ENCODE data around the gene RHOC.

RHOC gene

DNA sequence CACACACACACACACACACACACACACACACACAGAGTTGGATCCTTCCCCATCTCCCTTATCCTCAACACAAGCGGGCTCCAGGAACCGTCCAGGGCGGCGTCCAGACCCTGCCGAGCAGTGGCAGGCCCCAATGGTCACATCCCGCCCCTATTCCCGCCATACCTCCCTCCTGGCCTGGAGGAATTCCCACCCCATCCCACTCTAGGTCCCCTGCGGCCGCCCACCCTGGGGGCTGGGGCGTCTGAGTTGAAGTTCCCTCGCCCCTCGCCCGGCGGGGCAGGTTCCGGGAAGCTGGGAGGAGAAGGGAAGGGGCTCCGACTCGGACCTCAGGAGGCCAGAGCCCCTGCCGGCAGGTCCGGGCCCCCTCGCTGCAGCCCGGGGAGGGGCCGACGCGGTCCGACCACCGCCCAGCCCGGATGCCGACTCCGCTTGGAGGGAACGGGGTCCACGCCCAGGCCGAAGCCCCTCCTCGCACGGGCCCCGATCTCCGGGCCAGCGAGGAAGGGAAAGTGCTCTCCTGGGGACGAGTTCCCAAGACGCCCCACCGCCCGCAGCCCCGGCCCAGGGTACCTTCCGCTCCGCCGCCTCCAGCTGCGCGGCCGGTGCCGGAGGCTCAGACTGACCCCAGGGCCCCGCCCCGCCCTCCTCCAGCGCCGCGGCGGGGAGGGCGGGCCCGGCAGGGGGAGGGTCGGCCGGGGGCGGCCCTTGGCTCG is at the start of gene RHOC:
Gene RHOC (minus strand): TSS at position 623 of the 716 bp plus-strand sequence. CDS start 3,328 bp downstream, outside the sequence.
- H3K36me3 ChIP-seq (ENCODE audit: control insufficient read depth in 2 of 2, insufficient read depth in 1 of 2, low read length in 2 of 2) = peaks cover 0 to 31% of the 10 kb centered on the region in 2 experiments; a peak in 1 of 3 replicates
- no peaks in the 10 kb centered on the region for H3K9me3 ChIP-seq (ENCODE audit: control insufficient read depth, insufficient read depth, low read depth, low read length)
- peaks cover 5% of the 10 kb centered on the region for H3K4me1 ChIP-seq (ENCODE audit: control insufficient read depth, insufficient read depth, low read length)
- CTCF ChIA-PET = interaction anchor here (1.9 to 2.1 kb wide), 2 partner anchors 311 to 348 kb away, joined by 9 read pairs; partner anchors contain the start of gene CTTNBP2NL
- H3K4me3 ChIP-seq (ENCODE audit: low read depth, low read length) = peak within 1 kb of the TSS; percentile 80
- peak within 1 kb of the TSS; percentile 79 for H3K27ac ChIP-seq (ENCODE audit: extremely low read depth, low read depth, low read length)
- POLR2A ChIA-PET = interaction anchor here (1.0 to 2.1 kb wide), 3 partner anchors 32 to 315 kb away, joined by 3 to 8 read pairs (median 7); partner anchors contain the start of genes CAPZA1, MOV10 and ST7L
- TF ChIP-seq HOXA7 (CRISPR knock-in tag; IDR thresholded peaks at IDR 0.05; ENCODE audit: borderline replicate concordance) (no peak), ZNF416 (tag by site-specific recombination; IDR thresholded peaks at IDR 0.05) (no peak), ZNF76 (tag by site-specific recombination; IDR thresholded peaks at IDR 0.05; ENCODE audit: borderline replicate concordance, low read depth) (peak; percentile 67; the same call in 1 of the 2 replicates), MZF1 (tag by site-specific recombination; IDR thresholded peaks at IDR 0.05; ENCODE audit: borderline replicate concordance) (no peak), SP2 (tag by site-specific recombination; IDR thresholded peaks at IDR 0.05) (peak; percentile 84), ZNF121 (tag by site-specific recombination; IDR thresholded peaks at IDR 0.05) (peak; percentile 9; the same call in 1 of the 2 replicates), ZNF521 (tag by site-specific recombination; IDR thresholded peaks at IDR 0.05) (no peak), ZNF707 (tag by site-specific recombination; IDR thresholded peaks at IDR 0.05) (no peak), ZFP41 (tag by site-specific recombination; IDR thresholded peaks at IDR 0.05; ENCODE audit: borderline replicate concordance) (no peak), ZNF473 (tag by site-specific recombination; IDR thresholded peaks at IDR 0.05) (0 out of 2 replicates have a peak, but pooled peaks have one; percentile 74), ZNF202 (tag by site-specific recombination; IDR thresholded peaks at IDR 0.05; ENCODE audit: borderline replicate concordance) (no peak), ZNF658 (tag by site-specific recombination; IDR thresholded peaks at IDR 0.05) (no peak), ZNF561 (tag by site-specific recombination; IDR thresholded peaks at IDR 0.05; ENCODE audit: borderline replicate concordance) (no peak), KLF1 (tag by site-specific recombination; IDR thresholded peaks at IDR 0.05) (peak; percentile 52; the same call in 1 of the 2 replicates), ZFHX2 (tag by site-specific recombination; conservative IDR thresholded peaks at IDR 0.05) (peak; percentile 56), BCL11B (tag by site-specific recombination; IDR thresholded peaks at IDR 0.05; ENCODE audit: low read depth) (peak; percentile 4; the same call in 1 of the 2 replicates), ZNF223 (tag by site-specific recombination; IDR thresholded peaks at IDR 0.05) (no peak), ZNF266 (tag by site-specific recombination; IDR thresholded peaks at IDR 0.05; ENCODE audit: low read depth) (no peak), ZNF423 (tag by site-specific recombination; IDR thresholded peaks at IDR 0.05) (peak; percentile 25), ZNF221 (tag by site-specific recombination; IDR thresholded peaks at IDR 0.05; ENCODE audit: borderline replicate concordance) (no peak), ZNF335 (tag by site-specific recombination; conservative IDR thresholded peaks at IDR 0.05) (peak; percentile 22; the same call in 1 of the 2 replicates)
- TF ChIP-seq, protein P1, sequence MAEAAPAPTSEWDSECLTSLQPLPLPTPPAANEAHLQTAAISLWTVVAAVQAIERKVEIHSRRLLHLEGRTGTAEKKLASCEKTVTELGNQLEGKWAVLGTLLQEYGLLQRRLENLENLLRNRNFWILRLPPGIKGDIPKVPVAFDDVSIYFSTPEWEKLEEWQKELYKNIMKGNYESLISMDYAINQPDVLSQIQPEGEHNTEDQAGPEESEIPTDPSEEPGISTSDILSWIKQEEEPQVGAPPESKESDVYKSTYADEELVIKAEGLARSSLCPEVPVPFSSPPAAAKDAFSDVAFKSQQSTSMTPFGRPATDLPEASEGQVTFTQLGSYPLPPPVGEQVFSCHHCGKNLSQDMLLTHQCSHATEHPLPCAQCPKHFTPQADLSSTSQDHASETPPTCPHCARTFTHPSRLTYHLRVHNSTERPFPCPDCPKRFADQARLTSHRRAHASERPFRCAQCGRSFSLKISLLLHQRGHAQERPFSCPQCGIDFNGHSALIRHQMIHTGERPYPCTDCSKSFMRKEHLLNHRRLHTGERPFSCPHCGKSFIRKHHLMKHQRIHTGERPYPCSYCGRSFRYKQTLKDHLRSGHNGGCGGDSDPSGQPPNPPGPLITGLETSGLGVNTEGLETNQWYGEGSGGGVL (tag by site-specific recombination; IDR thresholded peaks at IDR 0.05) = peak; percentile 74
- TF ChIP-seq, protein P2, sequence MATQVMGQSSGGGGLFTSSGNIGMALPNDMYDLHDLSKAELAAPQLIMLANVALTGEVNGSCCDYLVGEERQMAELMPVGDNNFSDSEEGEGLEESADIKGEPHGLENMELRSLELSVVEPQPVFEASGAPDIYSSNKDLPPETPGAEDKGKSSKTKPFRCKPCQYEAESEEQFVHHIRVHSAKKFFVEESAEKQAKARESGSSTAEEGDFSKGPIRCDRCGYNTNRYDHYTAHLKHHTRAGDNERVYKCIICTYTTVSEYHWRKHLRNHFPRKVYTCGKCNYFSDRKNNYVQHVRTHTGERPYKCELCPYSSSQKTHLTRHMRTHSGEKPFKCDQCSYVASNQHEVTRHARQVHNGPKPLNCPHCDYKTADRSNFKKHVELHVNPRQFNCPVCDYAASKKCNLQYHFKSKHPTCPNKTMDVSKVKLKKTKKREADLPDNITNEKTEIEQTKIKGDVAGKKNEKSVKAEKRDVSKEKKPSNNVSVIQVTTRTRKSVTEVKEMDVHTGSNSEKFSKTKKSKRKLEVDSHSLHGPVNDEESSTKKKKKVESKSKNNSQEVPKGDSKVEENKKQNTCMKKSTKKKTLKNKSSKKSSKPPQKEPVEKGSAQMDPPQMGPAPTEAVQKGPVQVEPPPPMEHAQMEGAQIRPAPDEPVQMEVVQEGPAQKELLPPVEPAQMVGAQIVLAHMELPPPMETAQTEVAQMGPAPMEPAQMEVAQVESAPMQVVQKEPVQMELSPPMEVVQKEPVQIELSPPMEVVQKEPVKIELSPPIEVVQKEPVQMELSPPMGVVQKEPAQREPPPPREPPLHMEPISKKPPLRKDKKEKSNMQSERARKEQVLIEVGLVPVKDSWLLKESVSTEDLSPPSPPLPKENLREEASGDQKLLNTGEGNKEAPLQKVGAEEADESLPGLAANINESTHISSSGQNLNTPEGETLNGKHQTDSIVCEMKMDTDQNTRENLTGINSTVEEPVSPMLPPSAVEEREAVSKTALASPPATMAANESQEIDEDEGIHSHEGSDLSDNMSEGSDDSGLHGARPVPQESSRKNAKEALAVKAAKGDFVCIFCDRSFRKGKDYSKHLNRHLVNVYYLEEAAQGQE (tag by site-specific recombination; IDR thresholded peaks at IDR 0.05) = 0 out of 2 replicates have a peak, but pooled peaks have one; percentile 17
- TF ChIP-seq, protein P3, sequence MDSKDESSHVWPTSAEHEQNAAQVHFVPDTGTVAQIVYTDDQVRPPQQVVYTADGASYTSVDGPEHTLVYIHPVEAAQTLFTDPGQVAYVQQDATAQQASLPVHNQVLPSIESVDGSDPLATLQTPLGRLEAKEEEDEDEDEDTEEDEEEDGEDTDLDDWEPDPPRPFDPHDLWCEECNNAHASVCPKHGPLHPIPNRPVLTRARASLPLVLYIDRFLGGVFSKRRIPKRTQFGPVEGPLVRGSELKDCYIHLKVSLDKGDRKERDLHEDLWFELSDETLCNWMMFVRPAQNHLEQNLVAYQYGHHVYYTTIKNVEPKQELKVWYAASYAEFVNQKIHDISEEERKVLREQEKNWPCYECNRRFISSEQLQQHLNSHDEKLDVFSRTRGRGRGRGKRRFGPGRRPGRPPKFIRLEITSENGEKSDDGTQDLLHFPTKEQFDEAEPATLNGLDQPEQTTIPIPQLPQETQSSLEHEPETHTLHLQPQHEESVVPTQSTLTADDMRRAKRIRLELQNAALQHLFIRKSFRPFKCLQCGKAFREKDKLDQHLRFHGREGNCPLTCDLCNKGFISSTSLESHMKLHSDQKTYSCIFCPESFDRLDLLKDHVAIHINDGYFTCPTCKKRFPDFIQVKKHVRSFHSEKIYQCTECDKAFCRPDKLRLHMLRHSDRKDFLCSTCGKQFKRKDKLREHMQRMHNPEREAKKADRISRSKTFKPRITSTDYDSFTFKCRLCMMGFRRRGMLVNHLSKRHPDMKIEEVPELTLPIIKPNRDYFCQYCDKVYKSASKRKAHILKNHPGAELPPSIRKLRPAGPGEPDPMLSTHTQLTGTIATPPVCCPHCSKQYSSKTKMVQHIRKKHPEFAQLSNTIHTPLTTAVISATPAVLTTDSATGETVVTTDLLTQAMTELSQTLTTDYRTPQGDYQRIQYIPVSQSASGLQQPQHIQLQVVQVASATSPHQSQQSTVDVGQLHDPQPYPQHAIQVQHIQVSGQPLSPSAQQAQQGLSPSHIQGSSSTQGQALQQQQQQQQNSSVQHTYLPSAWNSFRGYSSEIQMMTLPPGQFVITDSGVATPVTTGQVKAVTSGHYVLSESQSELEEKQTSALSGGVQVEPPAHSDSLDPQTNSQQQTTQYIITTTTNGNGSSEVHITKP (tag by site-specific recombination; IDR thresholded peaks at IDR 0.05) = no peak
- TF ChIP-seq, protein P4, sequence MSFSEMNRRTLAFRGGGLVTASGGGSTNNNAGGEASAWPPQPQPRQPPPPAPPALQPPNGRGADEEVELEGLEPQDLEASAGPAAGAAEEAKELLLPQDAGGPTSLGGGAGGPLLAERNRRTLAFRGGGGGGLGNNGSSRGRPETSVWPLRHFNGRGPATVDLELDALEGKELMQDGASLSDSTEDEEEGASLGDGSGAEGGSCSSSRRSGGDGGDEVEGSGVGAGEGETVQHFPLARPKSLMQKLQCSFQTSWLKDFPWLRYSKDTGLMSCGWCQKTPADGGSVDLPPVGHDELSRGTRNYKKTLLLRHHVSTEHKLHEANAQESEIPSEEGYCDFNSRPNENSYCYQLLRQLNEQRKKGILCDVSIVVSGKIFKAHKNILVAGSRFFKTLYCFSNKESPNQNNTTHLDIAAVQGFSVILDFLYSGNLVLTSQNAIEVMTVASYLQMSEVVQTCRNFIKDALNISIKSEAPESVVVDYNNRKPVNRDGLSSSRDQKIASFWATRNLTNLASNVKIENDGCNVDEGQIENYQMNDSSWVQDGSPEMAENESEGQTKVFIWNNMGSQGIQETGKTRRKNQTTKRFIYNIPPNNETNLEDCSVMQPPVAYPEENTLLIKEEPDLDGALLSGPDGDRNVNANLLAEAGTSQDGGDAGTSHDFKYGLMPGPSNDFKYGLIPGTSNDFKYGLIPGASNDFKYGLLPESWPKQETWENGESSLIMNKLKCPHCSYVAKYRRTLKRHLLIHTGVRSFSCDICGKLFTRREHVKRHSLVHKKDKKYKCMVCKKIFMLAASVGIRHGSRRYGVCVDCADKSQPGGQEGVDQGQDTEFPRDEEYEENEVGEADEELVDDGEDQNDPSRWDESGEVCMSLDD (tag by site-specific recombination; IDR thresholded peaks at IDR 0.05) = no peak; the same call in 1 of the 2 replicates

Measured in HEK293 (cell line).